Panc1 (cell line): Measurements from ENCODE around the gene GPN3.

Experiments
- POLR2AphosphoS5 ChIP-seq: IDR thresholded peaks from 2 replicates; pipeline ENCODE4 v1.6.1; 2012; ENCODE audit warnings: mild to moderate bottlenecking, low read depth, low read length, moderate library complexity
- SIN3A ChIP-seq: IDR thresholded peaks from 2 replicates; pipeline ENCODE4 v1.6.1; 2012; ENCODE audit warnings: low read depth, mild to moderate bottlenecking, low read length, moderate library complexity, borderline replicate concordance; ENCODE audit not compliant: insufficient read depth
- TF ChIP-seq, protein P1 (sequence below): fragments of 450-650 bp; IDR thresholded peaks from 2 replicates; pipeline ENCODE4 v1.5.1; 2017; ENCODE audit warnings: mild to moderate bottlenecking

DNA sequence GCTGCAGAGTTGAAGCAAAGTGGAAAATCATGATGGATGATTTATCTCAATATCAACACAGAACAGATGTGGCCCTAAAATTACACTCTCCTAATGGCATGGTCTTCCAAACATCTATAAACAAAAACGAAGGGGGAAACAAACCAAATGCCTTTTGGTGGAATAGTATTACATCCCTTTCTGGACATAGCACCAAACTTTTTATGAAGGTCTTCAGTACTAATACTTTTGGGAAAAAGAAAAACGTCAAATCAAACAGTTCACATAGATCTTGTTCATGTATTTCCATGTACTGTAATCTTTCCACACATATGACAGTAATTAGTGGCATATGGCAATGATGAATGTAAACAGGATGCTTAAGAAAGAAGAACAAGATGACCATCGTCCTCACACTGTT is 41.7 kb downstream of the GPN3 start:
- TF ChIP-seq, protein P1, sequence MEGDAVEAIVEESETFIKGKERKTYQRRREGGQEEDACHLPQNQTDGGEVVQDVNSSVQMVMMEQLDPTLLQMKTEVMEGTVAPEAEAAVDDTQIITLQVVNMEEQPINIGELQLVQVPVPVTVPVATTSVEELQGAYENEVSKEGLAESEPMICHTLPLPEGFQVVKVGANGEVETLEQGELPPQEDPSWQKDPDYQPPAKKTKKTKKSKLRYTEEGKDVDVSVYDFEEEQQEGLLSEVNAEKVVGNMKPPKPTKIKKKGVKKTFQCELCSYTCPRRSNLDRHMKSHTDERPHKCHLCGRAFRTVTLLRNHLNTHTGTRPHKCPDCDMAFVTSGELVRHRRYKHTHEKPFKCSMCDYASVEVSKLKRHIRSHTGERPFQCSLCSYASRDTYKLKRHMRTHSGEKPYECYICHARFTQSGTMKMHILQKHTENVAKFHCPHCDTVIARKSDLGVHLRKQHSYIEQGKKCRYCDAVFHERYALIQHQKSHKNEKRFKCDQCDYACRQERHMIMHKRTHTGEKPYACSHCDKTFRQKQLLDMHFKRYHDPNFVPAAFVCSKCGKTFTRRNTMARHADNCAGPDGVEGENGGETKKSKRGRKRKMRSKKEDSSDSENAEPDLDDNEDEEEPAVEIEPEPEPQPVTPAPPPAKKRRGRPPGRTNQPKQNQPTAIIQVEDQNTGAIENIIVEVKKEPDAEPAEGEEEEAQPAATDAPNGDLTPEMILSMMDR = no peak
- no peak for TF ChIP-seq POLR2AphosphoS5
- no peak for TF ChIP-seq SIN3A
